HG02943 (cell line): ENCODE data around the gene LCE2D.
"Not testable (repeated sequence)": the region's sequence is repeated elsewhere in the genome, so short reads cannot be mapped to it uniquely, and the experiment has no call there.

Experiments
- ATAC-seq: cut with Tn5 transposase; IDR thresholded peaks from one replicate; pipeline ENCODE4 v1.9.1; 2021; ENCODE audit warnings: mild to moderate bottlenecking, low read depth, moderate library complexity; ENCODE audit not compliant: unreplicated experiment

Gene LCE2D

DNA sequence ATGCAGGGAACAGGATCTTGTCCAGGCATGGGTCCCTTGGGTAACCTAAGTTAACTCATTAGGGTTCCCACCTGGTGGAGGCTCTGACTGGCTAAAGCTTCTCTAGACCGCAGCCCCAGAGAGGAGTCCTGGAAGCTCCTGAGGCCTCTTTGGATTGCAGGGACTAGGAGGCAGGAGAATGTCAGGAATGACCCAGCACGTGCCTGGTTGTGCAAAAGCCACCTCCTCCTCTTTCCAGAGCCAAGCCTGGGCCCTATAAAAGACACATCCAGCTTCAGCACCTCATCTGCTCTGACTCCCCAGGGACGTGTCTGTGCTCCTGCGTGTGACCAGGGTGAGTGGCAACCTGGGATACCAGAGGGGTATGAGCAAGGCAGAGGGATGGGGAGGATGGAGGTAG is 22.6 kb downstream of the LCE2D start, which contains the start of gene LCE2B:
Gene LCE2B, plus strand, starts transcription at position 301 of the 400 bp plus-strand sequence. CDS start 721 bp downstream, outside the sequence.
- ATAC-seq: not testable (repeated sequence)

GRCh38 chr1:152697701-152698600 is 34.8 kb downstream of the LCE2D start, which contains the start of gene LCE2A:
TSS of gene LCE2A (plus strand) at chr1:152698345. CDS start at chr1:152698902, 557 bp downstream.
- no peak for ATAC-seq

DNA sequence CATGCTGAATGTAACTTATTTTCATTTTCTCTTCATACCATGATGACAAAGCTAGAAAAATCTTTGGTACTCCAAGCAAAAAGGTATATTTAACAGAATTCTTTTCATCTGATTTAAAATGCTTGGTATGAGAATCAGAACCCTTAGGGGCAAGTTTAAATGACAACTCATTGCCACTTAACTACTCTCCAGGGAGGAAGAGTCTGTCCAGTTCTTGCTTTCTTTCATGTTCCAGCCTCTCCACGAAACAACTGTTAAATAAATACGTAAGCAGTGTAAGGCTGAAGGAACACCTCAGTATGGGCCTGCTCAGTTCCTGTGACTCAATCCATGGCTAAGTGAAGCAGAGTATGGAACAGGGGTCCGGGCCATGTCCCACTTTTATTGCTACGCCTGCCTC is 36.6 kb downstream of the LCE2D start:
- ATAC-seq: no peak

- ATAC-seq: no peak
These were observed 44.7 kb downstream of the LCE2D start, which contains the start of gene LCE4A for GRCh38 chr1:152707860-152708259. TSS of gene LCE4A (plus strand) at chr1:152708160. CDS start at chr1:152709076, 916 bp downstream.
